Measurements from ENCODE around the gene RASGRP3. TPM values are rescaled to one million over a fixed set of nuclear protein-coding genes. Genes with fewer than 3 reads are reported as not detected.

Gene RASGRP3
- total and polyA plus RNA-seq, 2 of the 13 experiments (the other 11 are each of a cell fraction or from before 2014, with no cell fraction given), result 0.01 TPM; not detected in 1

DNA sequence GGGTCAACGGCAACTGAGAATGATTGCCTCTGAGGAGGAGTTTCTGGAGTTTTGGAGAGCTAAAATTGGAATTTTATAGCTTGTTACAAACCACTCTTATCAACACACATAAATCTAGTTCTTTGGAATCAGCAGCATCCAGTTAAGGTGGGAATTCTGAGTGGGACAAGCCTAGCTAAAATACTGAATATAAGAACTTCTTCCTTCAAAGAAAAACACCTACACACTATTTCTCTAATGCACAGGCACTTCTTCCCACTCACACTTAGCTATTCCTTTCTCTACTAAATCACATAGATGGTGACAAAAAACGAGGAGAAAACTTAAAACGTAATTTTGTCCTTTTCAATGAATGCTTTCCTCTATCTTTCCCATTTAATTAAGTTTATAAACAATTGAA, 79.2 kb downstream of the RASGRP3 start:
- no TSS peak for BruUV-seq (replicated peaks)
- Histone ChIP-seq H3K36me3 (replicated peaks in 1 of 2; ENCODE audit: control insufficient read depth in 1 of 2, insufficient read depth in 2 of 2, low read length in 2 of 2) (no peaks in the 10 kb centered on the region), H3K9me3 (ENCODE audit: low read length) (no peaks in the 10 kb centered on the region), H3K4me3 (replicated peaks in 1 of 3; ENCODE audit: insufficient read depth in 1 of 3, low read depth in 2 of 3, low read length in 3 of 3) (no peak overlapping the region), H3K27ac (ENCODE audit: extremely low read length, insufficient read depth, low read length) (no peak overlapping the region), H3K9ac (ENCODE audit: insufficient read depth, low read depth, low read length) (no peak overlapping the region), H3K79me2 (ENCODE audit: insufficient read depth, low read length) (no peaks in the 10 kb centered on the region), H3K4me1 (ENCODE audit: insufficient read depth, low read length) (peaks cover 10% of the 10 kb centered on the region), H2AFZ (ENCODE audit: low read length) (no peak overlapping the region), H3K27me3 (ENCODE audit: control insufficient read depth in 1 of 2, insufficient read depth in 2 of 2, low read length in 2 of 2) (no peaks in the 10 kb centered on the region), H3K4me2 (ENCODE audit: low read depth, low read length) (no peak overlapping the region), H4K20me1 (ENCODE audit: insufficient read depth, low read length) (no peaks in the 10 kb centered on the region)
- ChIA-PET CTCF (ENCODE audit: low intra/inter-chr PET ratio, low total read pairs) (no interaction called here), POLR2A (no interaction called here)
- in situ Hi-C loops (cut with HindIII; ENCODE audit: extremely low pct_ligation_motif_present, low pct_unique_long_range_greater_than_20kb) (no loop called here), intact Hi-C loops (cut with micrococcal nuclease; ENCODE audit: unreplicated experiment) (no loop called here)
- DNase-seq (ENCODE audit: low spot score) (no peak), ATAC-seq (no peak), FAIRE-seq (no peak)
- WGBS (ENCODE audit: low lambda C conversion rate), result 32% methylated on average over 3 of the region's 3 CpGs
- TF ChIP-seq, protein P1, sequence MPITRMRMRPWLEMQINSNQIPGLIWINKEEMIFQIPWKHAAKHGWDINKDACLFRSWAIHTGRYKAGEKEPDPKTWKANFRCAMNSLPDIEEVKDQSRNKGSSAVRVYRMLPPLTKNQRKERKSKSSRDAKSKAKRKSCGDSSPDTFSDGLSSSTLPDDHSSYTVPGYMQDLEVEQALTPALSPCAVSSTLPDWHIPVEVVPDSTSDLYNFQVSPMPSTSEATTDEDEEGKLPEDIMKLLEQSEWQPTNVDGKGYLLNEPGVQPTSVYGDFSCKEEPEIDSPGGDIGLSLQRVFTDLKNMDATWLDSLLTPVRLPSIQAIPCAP (CRISPR knock-in tag; IDR thresholded peaks at IDR 0.05; ENCODE audit: low read depth), result no peak
- TF ChIP-seq ZMYM2 (CRISPR knock-in tag; IDR thresholded peaks at IDR 0.05) (no peak), MXD4 (CRISPR knock-in tag; IDR thresholded peaks at IDR 0.05) (no peak), ZNF333 (CRISPR knock-in tag; IDR thresholded peaks at IDR 0.05; ENCODE audit: borderline replicate concordance) (no peak), ZNF550 (CRISPR knock-in tag; IDR thresholded peaks at IDR 0.05; ENCODE audit: borderline replicate concordance) (no peak), NR2F2 (IDR thresholded peaks at IDR 0.05; ENCODE audit: borderline replicate concordance, low read depth) (no peak), SNAPC2 (CRISPR knock-in tag; IDR thresholded peaks at IDR 0.05) (no peak), ZNF766 (CRISPR knock-in tag; IDR thresholded peaks at IDR 0.05; ENCODE audit: borderline replicate concordance) (no peak), RAD21 (CRISPR knock-in tag; IDR thresholded peaks at IDR 0.05) (no peak)
- TF ChIP-seq, protein P2, sequence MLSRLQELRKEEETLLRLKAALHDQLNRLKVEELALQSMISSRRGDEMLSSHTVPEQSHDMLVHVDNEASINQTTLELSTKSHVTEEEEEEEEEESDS (CRISPR knock-in tag; IDR thresholded peaks at IDR 0.05; ENCODE audit: borderline replicate concordance), result no peak
- TF ChIP-seq, protein P3, sequence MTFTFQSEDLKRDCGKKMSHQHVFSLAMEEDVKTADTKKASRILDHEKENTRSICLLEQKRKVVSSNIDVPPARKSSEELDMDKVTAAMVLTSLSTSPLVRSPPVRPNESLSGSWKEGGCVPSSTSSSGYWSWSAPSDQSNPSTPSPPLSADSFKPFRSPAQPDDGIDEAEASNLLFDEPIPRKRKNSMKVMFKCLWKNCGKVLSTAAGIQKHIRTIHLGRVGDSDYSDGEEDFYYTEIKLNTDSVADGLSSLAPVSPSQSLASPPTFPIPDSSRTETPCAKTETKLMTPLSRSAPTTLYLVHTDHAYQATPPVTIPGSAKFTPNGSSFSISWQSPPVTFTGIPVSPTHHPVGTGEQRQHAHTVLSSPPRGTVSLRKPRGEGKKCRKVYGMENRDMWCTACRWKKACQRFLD (CRISPR knock-in tag; IDR thresholded peaks at IDR 0.05; ENCODE audit: borderline replicate concordance), result no peak
